WTC11 (cell line): ENCODE results near the gene SLF1. TPM values are rescaled to one million over a fixed set of nuclear protein-coding genes. Genes with fewer than 3 reads are reported as not detected.

ENCODE experiments used
- ATAC-seq: fragments of 200-7000 bp; cut with Tn5 transposase; 2 replicates; pipeline ENCODE4 v1.10.0; 2021; ENCODE audit warnings: mild to moderate bottlenecking, moderate library complexity
- CTCF ChIA-PET: fragments of 300-600 bp; sonication (Branson Sonifier 250); formaldehyde crosslinking; loops from one replicate; lab custom pipeline; 2021; ENCODE audit warnings: antibody characterized with exemption; lab: Charles Lee
- POLR2A ChIA-PET: fragments of 350-600 bp; sonication (Branson Sonifier 250); formaldehyde crosslinking; loops from one replicate; lab custom pipeline; 2021; ENCODE audit warnings: antibody characterized with exemption; lab: Charles Lee
- DNase-seq: peaks from one replicate; pipeline ENCODE4 v3.0.0; 2021; ENCODE audit warnings: low spot score
- H3K27ac Mint-ChIP-seq: 2 replicates; pipeline ENCODE4 v1.8.0; 2021; ENCODE audit warnings: mixed read lengths
- H3K27me3 Mint-ChIP-seq: 2 replicates; pipeline ENCODE4 v1.8.0; 2021; ENCODE audit warnings: low read depth, mild to moderate bottlenecking, moderate library complexity, mixed read lengths
- H3K36me3 Mint-ChIP-seq: 2 replicates; pipeline ENCODE4 v1.8.0; 2021; ENCODE audit warnings: mixed read lengths
- H3K4me1 Mint-ChIP-seq: 2 replicates; pipeline ENCODE4 v1.8.0; 2022; ENCODE audit warnings: mixed read lengths
- H3K4me3 Mint-ChIP-seq: 2 replicates; pipeline ENCODE4 v1.8.0; 2021; ENCODE audit warnings: mild to moderate bottlenecking, moderate library complexity, mixed read lengths
- H3K9me3 Mint-ChIP-seq: 2 replicates; pipeline ENCODE4 v1.8.0; 2021; ENCODE audit warnings: mixed read lengths
- ATF3 ChIP-seq: sonication (generic); formaldehyde crosslinking; conservative IDR thresholded peaks from 2 replicates; pipeline ENCODE4 v1.8.1; 2022; ENCODE audit warnings: mild to moderate bottlenecking, missing genetic modification reagents
- E2F5 ChIP-seq: sonication (generic); formaldehyde crosslinking; IDR thresholded peaks from 2 replicates; pipeline ENCODE4 v1.8.1; 2022; ENCODE audit warnings: mild to moderate bottlenecking, moderate library complexity, missing genetic modification reagents
- EMX1 ChIP-seq: fragments of 250-450 bp; sonication (Bioruptor Pico); IDR thresholded peaks from 2 replicates; pipeline ENCODE4 v1.8.0; 2021; ENCODE audit warnings: mild to moderate bottlenecking
- FOXK1 ChIP-seq: sonication (generic); formaldehyde crosslinking; IDR thresholded peaks from 2 replicates; pipeline ENCODE4 v1.8.0; 2022; ENCODE audit warnings: mild to moderate bottlenecking, moderate library complexity, missing genetic modification reagents
- HMGA2 ChIP-seq: fragments of 250-450 bp; sonication (Bioruptor Pico); IDR thresholded peaks from 2 replicates; pipeline ENCODE4 v1.4.0; 2021; ENCODE audit warnings: mild to moderate bottlenecking, moderate library complexity
- IRF1 ChIP-seq: sonication (generic); formaldehyde crosslinking; IDR thresholded peaks from 2 replicates; pipeline ENCODE4 v1.8.0; 2023; ENCODE audit warnings: missing genetic modification reagents
- IRF2 ChIP-seq: sonication (generic); formaldehyde crosslinking; IDR thresholded peaks from 2 replicates; pipeline ENCODE4 v1.8.0; 2022; ENCODE audit warnings: low read depth, missing genetic modification reagents, borderline replicate concordance
- NFATC4 ChIP-seq: fragments of 250-450 bp; sonication (Bioruptor Pico); IDR thresholded peaks from 2 replicates; pipeline ENCODE4 v1.9.0; 2021; ENCODE audit warnings: mild to moderate bottlenecking
- NFE2L1 ChIP-seq: sonication (generic); formaldehyde crosslinking; IDR thresholded peaks from 2 replicates; pipeline ENCODE4 v1.8.1; 2023; ENCODE audit warnings: missing genetic modification reagents
- PRRX2 ChIP-seq: fragments of 250-450 bp; sonication (Bioruptor Pico); IDR thresholded peaks from 2 replicates; pipeline ENCODE4 v1.8.0; 2021; ENCODE audit warnings: mild to moderate bottlenecking
- SMAD3 ChIP-seq: sonication (generic); formaldehyde crosslinking; IDR thresholded peaks from 2 replicates; pipeline ENCODE4 v1.8.0; 2022; ENCODE audit warnings: missing genetic modification reagents, mild to moderate bottlenecking, borderline replicate concordance
- ZBTB21 ChIP-seq: sonication (generic); formaldehyde crosslinking; IDR thresholded peaks from 2 replicates; pipeline ENCODE4 v1.8.1; 2023; ENCODE audit warnings: mild to moderate bottlenecking, missing genetic modification reagents, borderline replicate concordance
- total RNA-seq: library from RNA; stranded (reverse); gene quantifications from 3 replicates; pipeline ENCODE4 v1.2.3, GENCODE V29; 2021
- TF ChIP-seq, protein P1 (sequence below): sonication (generic); formaldehyde crosslinking; IDR thresholded peaks from 2 replicates; pipeline ENCODE4 v1.8.1; 2022; ENCODE audit warnings: low read depth, missing genetic modification reagents, borderline replicate concordance
- TF ChIP-seq, protein P2 (sequence below): sonication (generic); formaldehyde crosslinking; IDR thresholded peaks from 2 replicates; pipeline ENCODE4 v1.8.0; 2023; ENCODE audit warnings: missing genetic modification reagents, mild to moderate bottlenecking, borderline replicate concordance
- TF ChIP-seq, protein P3 (sequence below): sonication (generic); formaldehyde crosslinking; conservative IDR thresholded peaks from 2 replicates; pipeline ENCODE4 v1.8.1; 2023; ENCODE audit warnings: mild to moderate bottlenecking, low read depth, missing genetic modification reagents, moderate library complexity
- TF ChIP-seq, protein P4 (sequence below): sonication (generic); formaldehyde crosslinking; IDR thresholded peaks from 2 replicates; pipeline ENCODE4 v1.8.1; 2023; ENCODE audit warnings: mild to moderate bottlenecking, missing genetic modification reagents, moderate library complexity
- TF ChIP-seq, protein P5 (sequence below): sonication (generic); formaldehyde crosslinking; IDR thresholded peaks from 2 replicates; pipeline ENCODE4 v1.8.1; 2023; ENCODE audit warnings: mild to moderate bottlenecking, missing genetic modification reagents

Gene SLF1
- total RNA-seq, 1 experiment from 2014 or later: 15.7 TPM

GRCh38 chr5:94700592-94700991 lies 82.1 kb downstream of the SLF1 start (continued):
- TF ChIP-seq ATF3 (CRISPR knock-in tag): no peak

- DNase-seq (no peak), ATAC-seq (no peak)
- H3K9me3 Mint-ChIP-seq: peaks cover 14% of the 10 kb centered on the region
- ChIA-PET POLR2A (no interaction called here), CTCF (no interaction called here)
- no peaks in the 10 kb centered on the region for H3K27me3 Mint-ChIP-seq
- H3K4me3 Mint-ChIP-seq: no peak overlapping the region
- TF ChIP-seq IRF2 (CRISPR knock-in tag): no peak
- no peak for TF ChIP-seq HMGA2 (CRISPR knock-in tag)
- TF ChIP-seq, protein P1, sequence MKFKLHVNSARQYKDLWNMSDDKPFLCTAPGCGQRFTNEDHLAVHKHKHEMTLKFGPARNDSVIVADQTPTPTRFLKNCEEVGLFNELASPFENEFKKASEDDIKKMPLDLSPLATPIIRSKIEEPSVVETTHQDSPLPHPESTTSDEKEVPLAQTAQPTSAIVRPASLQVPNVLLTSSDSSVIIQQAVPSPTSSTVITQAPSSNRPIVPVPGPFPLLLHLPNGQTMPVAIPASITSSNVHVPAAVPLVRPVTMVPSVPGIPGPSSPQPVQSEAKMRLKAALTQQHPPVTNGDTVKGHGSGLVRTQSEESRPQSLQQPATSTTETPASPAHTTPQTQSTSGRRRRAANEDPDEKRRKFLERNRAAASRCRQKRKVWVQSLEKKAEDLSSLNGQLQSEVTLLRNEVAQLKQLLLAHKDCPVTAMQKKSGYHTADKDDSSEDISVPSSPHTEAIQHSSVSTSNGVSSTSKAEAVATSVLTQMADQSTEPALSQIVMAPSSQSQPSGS (CRISPR knock-in tag): no peak
- TF ChIP-seq, protein P2, sequence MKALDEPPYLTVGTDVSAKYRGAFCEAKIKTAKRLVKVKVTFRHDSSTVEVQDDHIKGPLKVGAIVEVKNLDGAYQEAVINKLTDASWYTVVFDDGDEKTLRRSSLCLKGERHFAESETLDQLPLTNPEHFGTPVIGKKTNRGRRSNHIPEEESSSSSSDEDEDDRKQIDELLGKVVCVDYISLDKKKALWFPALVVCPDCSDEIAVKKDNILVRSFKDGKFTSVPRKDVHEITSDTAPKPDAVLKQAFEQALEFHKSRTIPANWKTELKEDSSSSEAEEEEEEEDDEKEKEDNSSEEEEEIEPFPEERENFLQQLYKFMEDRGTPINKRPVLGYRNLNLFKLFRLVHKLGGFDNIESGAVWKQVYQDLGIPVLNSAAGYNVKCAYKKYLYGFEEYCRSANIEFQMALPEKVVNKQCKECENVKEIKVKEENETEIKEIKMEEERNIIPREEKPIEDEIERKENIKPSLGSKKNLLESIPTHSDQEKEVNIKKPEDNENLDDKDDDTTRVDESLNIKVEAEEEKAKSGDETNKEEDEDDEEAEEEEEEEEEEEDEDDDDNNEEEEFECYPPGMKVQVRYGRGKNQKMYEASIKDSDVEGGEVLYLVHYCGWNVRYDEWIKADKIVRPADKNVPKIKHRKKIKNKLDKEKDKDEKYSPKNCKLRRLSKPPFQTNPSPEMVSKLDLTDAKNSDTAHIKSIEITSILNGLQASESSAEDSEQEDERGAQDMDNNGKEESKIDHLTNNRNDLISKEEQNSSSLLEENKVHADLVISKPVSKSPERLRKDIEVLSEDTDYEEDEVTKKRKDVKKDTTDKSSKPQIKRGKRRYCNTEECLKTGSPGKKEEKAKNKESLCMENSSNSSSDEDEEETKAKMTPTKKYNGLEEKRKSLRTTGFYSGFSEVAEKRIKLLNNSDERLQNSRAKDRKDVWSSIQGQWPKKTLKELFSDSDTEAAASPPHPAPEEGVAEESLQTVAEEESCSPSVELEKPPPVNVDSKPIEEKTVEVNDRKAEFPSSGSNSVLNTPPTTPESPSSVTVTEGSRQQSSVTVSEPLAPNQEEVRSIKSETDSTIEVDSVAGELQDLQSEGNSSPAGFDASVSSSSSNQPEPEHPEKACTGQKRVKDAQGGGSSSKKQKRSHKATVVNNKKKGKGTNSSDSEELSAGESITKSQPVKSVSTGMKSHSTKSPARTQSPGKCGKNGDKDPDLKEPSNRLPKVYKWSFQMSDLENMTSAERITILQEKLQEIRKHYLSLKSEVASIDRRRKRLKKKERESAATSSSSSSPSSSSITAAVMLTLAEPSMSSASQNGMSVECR (CRISPR knock-in tag): no peak
- TF ChIP-seq, all 79 proteins: peak for 0
- H3K27ac Mint-ChIP-seq: no peak overlapping the region
- H3K36me3 Mint-ChIP-seq: peaks cover 23% of the 10 kb centered on the region
- H3K4me1 Mint-ChIP-seq: peaks cover 12% of the 10 kb centered on the region
Measured at GRCh38 chr5:94702729-94703128, 84.3 kb downstream of the SLF1 start.

DNA sequence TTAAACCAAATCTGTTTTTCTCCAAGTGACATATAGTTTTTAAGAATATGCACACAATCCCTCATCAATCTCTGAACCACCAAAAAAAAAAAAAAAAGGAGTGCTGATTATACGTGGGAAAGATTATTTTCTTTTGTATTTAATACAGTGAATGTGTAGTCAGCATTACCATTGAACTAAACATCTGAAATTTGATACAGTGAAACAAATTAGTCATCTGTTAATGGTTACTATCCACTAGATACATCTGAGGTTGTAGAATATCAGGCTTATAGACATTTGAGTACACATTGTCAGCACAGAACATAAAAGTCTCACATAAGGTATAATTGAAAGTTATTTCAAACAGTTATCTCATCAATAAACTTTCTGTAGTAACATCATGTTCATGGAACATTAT lies 87.0 kb downstream of the SLF1 start:
- Mint-ChIP-seq H3K4me3 (no peak overlapping the region), H3K27me3 (no peaks in the 10 kb centered on the region), H3K27ac (no peak overlapping the region), H3K9me3 (peaks cover 14% of the 10 kb centered on the region), H3K4me1 (peaks cover 21% of the 10 kb centered on the region), H3K36me3 (peaks cover 23% of the 10 kb centered on the region)
- ChIA-PET POLR2A (no interaction called here), CTCF (interaction anchor here (1.1 kb wide), 1 partner anchor 13 kb away, joined by 3 read pairs; no protein-coding TSS in a partner anchor)
- ATAC-seq (no peak), DNase-seq (no peak)
- no peak for TF ChIP-seq ZBTB21 (CRISPR knock-in tag)
- TF ChIP-seq E2F5 (CRISPR knock-in tag): no peak
- TF ChIP-seq IRF1 (CRISPR knock-in tag): no peak
- TF ChIP-seq PRRX2 (CRISPR knock-in tag): no peak
- no peak for TF ChIP-seq NFE2L1 (CRISPR knock-in tag)
- TF ChIP-seq FOXK1 (CRISPR knock-in tag): no peak
- no peak for TF ChIP-seq NFATC4
- TF ChIP-seq, protein P3, sequence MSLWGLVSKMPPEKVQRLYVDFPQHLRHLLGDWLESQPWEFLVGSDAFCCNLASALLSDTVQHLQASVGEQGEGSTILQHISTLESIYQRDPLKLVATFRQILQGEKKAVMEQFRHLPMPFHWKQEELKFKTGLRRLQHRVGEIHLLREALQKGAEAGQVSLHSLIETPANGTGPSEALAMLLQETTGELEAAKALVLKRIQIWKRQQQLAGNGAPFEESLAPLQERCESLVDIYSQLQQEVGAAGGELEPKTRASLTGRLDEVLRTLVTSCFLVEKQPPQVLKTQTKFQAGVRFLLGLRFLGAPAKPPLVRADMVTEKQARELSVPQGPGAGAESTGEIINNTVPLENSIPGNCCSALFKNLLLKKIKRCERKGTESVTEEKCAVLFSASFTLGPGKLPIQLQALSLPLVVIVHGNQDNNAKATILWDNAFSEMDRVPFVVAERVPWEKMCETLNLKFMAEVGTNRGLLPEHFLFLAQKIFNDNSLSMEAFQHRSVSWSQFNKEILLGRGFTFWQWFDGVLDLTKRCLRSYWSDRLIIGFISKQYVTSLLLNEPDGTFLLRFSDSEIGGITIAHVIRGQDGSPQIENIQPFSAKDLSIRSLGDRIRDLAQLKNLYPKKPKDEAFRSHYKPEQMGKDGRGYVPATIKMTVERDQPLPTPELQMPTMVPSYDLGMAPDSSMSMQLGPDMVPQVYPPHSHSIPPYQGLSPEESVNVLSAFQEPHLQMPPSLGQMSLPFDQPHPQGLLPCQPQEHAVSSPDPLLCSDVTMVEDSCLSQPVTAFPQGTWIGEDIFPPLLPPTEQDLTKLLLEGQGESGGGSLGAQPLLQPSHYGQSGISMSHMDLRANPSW (CRISPR knock-in tag): no peak
- TF ChIP-seq, protein P4, sequence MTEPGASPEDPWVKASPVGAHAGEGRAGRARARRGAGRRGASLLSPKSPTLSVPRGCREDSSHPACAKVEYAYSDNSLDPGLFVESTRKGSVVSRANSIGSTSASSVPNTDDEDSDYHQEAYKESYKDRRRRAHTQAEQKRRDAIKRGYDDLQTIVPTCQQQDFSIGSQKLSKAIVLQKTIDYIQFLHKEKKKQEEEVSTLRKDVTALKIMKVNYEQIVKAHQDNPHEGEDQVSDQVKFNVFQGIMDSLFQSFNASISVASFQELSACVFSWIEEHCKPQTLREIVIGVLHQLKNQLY (CRISPR knock-in tag): no peak
- TF ChIP-seq, protein P5, sequence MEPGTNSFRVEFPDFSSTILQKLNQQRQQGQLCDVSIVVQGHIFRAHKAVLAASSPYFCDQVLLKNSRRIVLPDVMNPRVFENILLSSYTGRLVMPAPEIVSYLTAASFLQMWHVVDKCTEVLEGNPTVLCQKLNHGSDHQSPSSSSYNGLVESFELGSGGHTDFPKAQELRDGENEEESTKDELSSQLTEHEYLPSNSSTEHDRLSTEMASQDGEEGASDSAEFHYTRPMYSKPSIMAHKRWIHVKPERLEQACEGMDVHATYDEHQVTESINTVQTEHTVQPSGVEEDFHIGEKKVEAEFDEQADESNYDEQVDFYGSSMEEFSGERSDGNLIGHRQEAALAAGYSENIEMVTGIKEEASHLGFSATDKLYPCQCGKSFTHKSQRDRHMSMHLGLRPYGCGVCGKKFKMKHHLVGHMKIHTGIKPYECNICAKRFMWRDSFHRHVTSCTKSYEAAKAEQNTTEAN (CRISPR knock-in tag): no peak
- TF ChIP-seq SMAD3 (CRISPR knock-in tag): no peak
- TF ChIP-seq EMX1 (CRISPR knock-in tag): no peak
